Glomerular endothelial cell (primary cell): ENCODE data around the gene SMAP1. TPM values are rescaled to one million over a fixed set of nuclear protein-coding genes. Genes with fewer than 3 reads are reported as not detected.
"Not testable (repeated sequence)": the region's sequence is repeated elsewhere in the genome, so short reads cannot be mapped to it uniquely, and the experiment has no call there.

ENCODE experiments used
- DNase-seq: peaks from one replicate; pipeline ENCODE4 v3.0.0-alpha.2; 2011; ENCODE audit warnings: low read depth, low spot score; ENCODE audit errors: extremely low read depth
- total RNA-seq: library from RNA; depleted of rRNA; stranded (reverse); fragments of >200 nt; gene quantifications from 2 replicates; pipeline ENCODE4 v1.2.3, GENCODE V29; 2015

SMAP1 gene
- total RNA-seq, 1 donor from 2014 or later: 28.4 TPM

GRCh38 chr6:70738028-70738427, 70.3 kb downstream of the SMAP1 start:
- no peak for DNase-seq

- DNase-seq: no peak
Observed at GRCh38 chr6:70739534-70739933, 71.9 kb downstream of the SMAP1 start.

- not testable (repeated sequence) for DNase-seq
Observed at GRCh38 chr6:70740746-70741145, 73.1 kb downstream of the SMAP1 start.

GRCh38 chr6:70742462-70742861, 74.8 kb downstream of the SMAP1 start:
- not testable (repeated sequence) for DNase-seq

GRCh38 chr6:70753870-70754380, 86.2 kb downstream of the SMAP1 start:
- no peak for DNase-seq

GRCh38 chr6:70758883-70759282, 91.2 kb downstream of the SMAP1 start:
- no peak for DNase-seq

- no peak for DNase-seq
Observed at GRCh38 chr6:70763754-70764510, 96.2 kb downstream of the SMAP1 start.

GRCh38 chr6:70764706-70765105, 97.0 kb downstream of the SMAP1 start:
- no peak for DNase-seq

GRCh38 chr6:70771351-70771750, 103.7 kb downstream of the SMAP1 start:
- not testable (repeated sequence) for DNase-seq

- DNase-seq: no peak
Observed at GRCh38 chr6:70779934-70780333, 112.3 kb downstream of the SMAP1 start.

GRCh38 chr6:70790483-70791224, 123.0 kb downstream of the SMAP1 start:
- no peak for DNase-seq

GRCh38 chr6:70797625-70798024, 129.9 kb downstream of the SMAP1 start:
- DNase-seq: no peak

GRCh38 chr6:70806086-70806485, 138.4 kb downstream of the SMAP1 start:
- no peak for DNase-seq

GRCh38 chr6:70811788-70812187, 144.1 kb downstream of the SMAP1 start:
- no peak for DNase-seq

- DNase-seq: no peak
Observed at GRCh38 chr6:70813885-70814284, 146.2 kb downstream of the SMAP1 start.

- DNase-seq: no peak
Observed at GRCh38 chr6:70819646-70820045, 152.0 kb downstream of the SMAP1 start.

- no peak for DNase-seq
Observed at GRCh38 chr6:70820778-70821177, 153.1 kb downstream of the SMAP1 start.

GRCh38 chr6:70821751-70822150, 154.1 kb downstream of the SMAP1 start:
- DNase-seq: no peak

- no peak for DNase-seq
Observed at GRCh38 chr6:70823651-70824050, 156.0 kb downstream of the SMAP1 start.

- DNase-seq: no peak
Observed at GRCh38 chr6:70831427-70831826, 163.7 kb downstream of the SMAP1 start.

GRCh38 chr6:70834520-70834919, 166.8 kb downstream of the SMAP1 start:
- DNase-seq: no peak

GRCh38 chr6:70838907-70839285, 171.2 kb downstream of the SMAP1 start:
- DNase-seq: no peak
